GM12873 (cell line): ENCODE data around the gene ACTL6A.

Experiments
- TF ChIP-seq, protein P1 (sequence below): IDR thresholded peaks from 2 replicates; pipeline ENCODE4 v1.5.1; 2012; ENCODE audit warnings: low read depth, mild to moderate bottlenecking, moderate library complexity, low read length, control low read depth; ENCODE audit not compliant: insufficient read depth; ENCODE audit errors: missing control alignments

ACTL6A gene

GRCh38 chr3:179610066-179610465 lies 47.3 kb downstream of the ACTL6A start:
- TF ChIP-seq, protein P1, sequence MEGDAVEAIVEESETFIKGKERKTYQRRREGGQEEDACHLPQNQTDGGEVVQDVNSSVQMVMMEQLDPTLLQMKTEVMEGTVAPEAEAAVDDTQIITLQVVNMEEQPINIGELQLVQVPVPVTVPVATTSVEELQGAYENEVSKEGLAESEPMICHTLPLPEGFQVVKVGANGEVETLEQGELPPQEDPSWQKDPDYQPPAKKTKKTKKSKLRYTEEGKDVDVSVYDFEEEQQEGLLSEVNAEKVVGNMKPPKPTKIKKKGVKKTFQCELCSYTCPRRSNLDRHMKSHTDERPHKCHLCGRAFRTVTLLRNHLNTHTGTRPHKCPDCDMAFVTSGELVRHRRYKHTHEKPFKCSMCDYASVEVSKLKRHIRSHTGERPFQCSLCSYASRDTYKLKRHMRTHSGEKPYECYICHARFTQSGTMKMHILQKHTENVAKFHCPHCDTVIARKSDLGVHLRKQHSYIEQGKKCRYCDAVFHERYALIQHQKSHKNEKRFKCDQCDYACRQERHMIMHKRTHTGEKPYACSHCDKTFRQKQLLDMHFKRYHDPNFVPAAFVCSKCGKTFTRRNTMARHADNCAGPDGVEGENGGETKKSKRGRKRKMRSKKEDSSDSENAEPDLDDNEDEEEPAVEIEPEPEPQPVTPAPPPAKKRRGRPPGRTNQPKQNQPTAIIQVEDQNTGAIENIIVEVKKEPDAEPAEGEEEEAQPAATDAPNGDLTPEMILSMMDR, result no peak

GRCh38 chr3:179613807-179614206 lies 51.1 kb downstream of the ACTL6A start:
- TF ChIP-seq, protein P1, result no peak

DNA sequence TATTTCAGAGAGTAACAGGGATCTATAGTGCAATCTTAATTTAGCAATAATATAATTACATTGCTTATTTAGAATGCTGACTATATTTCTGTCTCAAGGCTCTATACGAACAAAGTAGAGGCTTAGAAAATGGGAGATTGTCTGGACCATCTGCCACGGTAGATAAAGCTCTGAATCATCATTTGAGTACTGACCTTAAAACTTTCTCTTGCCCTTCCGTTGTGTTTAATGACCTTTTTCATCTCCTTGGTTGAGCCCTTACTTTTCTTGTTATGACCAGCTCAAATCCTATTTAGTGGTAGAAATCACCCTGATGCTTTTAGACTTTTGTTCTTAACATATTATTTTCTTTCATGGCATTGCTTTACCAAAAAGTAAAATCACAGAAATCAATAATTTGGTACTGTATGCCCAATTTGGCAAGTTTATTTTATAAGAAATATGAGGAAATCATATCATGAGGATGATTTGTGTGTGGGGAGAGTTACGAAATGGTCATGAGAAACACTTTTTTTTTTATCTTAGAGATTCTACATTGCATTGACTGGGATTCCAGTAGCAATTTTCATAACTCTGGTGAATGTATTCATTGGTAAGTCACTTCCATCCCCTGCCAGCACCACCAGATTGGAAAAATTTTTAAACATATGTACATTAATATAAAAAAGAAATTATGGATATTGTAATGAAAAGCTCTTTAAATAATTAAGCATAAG lies 52.9 kb downstream of the ACTL6A start:
- TF ChIP-seq, protein P1, result no peak

DNA sequence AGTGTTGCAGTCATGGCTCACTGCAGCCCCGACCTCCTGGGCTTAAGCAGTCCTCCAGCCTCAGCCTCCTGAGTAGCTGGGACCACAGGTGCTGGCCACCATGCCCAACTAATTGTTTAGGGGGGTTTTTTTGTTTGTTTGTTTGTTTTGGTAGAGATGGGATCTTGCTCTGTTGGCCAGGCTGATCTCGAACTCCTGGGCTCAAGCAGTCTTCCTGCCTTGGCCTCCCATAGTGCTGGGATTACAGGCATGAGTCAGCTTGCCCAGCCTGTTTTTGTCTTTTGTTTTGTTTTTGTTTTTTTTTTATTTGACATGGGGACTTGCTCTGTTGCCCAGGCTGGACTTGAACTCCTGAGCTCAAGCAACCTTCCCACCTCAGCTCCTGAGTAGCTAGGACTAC lies 59.3 kb downstream of the ACTL6A start:
- TF ChIP-seq, protein P1, result no peak

- TF ChIP-seq, protein P1, result no peak
Observed at GRCh38 chr3:179624451-179624850, 61.7 kb downstream of the ACTL6A start.

- TF ChIP-seq, protein P1, result no peak
Observed at GRCh38 chr3:179630753-179631451, 68.2 kb downstream of the ACTL6A start.
